Psoas muscle (tissue), 8 donors: Measurements from ENCODE around the gene ZC3H18. TPM values are rescaled to one million over a fixed set of nuclear protein-coding genes. Genes with fewer than 3 reads are reported as not detected.

Experiments used
- ATAC-seq, 4 donors: fragments of 200-7000 bp; cut with Tn5 transposase; one replicate each; pipeline ENCODE4 v1.9.1; 2020; ENCODE audit warnings: moderate library complexity in 3 of 4, mild to moderate bottlenecking in 2 of 4
- DNase-seq, 2 donors: peaks; one replicate each; pipeline ENCODE4 v3.0.0-alpha.2; 2020
- H3K27ac ChIP-seq: fragments of 200-600 bp; one replicate; pipeline ENCODE4 v1.8.0; 2022
- H3K27me3 ChIP-seq, 3 donors: fragments of 200-600 bp in 1 of 3; one replicate each; pipeline versions ENCODE4 v1.6.1 to v1.8.0; 2013 to 2022; ENCODE audit warnings: low read length in 2 of 3, mild to moderate bottlenecking in 2 of 3, moderate library complexity in 1 of 3; ENCODE audit not compliant: insufficient read depth in 3 of 3
- H3K36me3 ChIP-seq, 2 donors: fragments of 200-600 bp in 1 of 2; one replicate each; pipeline versions ENCODE4 v1.6.1 to v1.8.0; 2013 to 2022; ENCODE audit warnings: low read depth in 1 of 2, mild to moderate bottlenecking in 1 of 2, moderate library complexity in 1 of 2; ENCODE audit not compliant: insufficient read depth in 1 of 2
- H3K4me1 ChIP-seq: fragments of 200-600 bp; one replicate; pipeline ENCODE4 v1.8.0; 2022
- H3K4me3 ChIP-seq: fragments of 200-600 bp; one replicate; pipeline ENCODE4 v1.8.0; 2022; ENCODE audit warnings: mild to moderate bottlenecking
- H3K9me3 ChIP-seq: fragments of 200-600 bp; one replicate; pipeline ENCODE4 v1.8.0; 2022
- CTCF ChIP-seq: fragments of 200-600 bp; IDR thresholded peaks from one replicate; pipeline ENCODE4 v1.8.0; 2022; ENCODE audit warnings: antibody characterized with exemption
- WGBS, 3 donors: extraction: QIAGEN DNeasy Blood & Tissue Kit; methylation state at CpG; one replicate each; pipeline versions ENCODE4 v1.1.6 to v1.1.7; 2013; 5-methylcytosine and 5-hydroxymethylcytosine counted together
- intact Hi-C, 2 donors: fragments of 100-400 bp; cut with DNase I; formaldehyde crosslinking; loops; one replicate each; pipeline versions ENCODE4 v1.11.0 to v1.14.2; 2022
- polyA plus RNA-seq, 3 donors: library from polyadenylated mRNA; stranded (reverse); fragments of 200-250 nt; gene quantifications; one replicate each; pipeline ENCODE4 v1.2.3, GENCODE V29; 2013
- total RNA-seq, 4 donors: library from RNA; stranded (reverse); fragmentation: NEBNext Ultra II Directional in 2 of 4; extraction: Animal tissue kit (Norgen Biotek cat#: 25700) in 2 of 4; gene quantifications; one replicate each; pipeline versions ENCODE4 v1.2.1 to v1.2.4, GENCODE V29; 2021 to 2023
- donor health status: healthy with polysubstance abuse.
- donor health status: DM: no; HTN: no; CAD: no; lungs with moderate emphysema.
- donor health status: Bipolar disorder and iron deficiency.
- donor health status: healthy.
- donor health status: DM: yes; HTN: yes; CAD: no.
- donor health status: DM: no; HTN: no; CAD: no.
- donor health status: DM: no; HTN: no; CAD: no.
- donor health status: DM: yes; HTN: yes; CAD: no.

ZC3H18 gene
- total and polyA plus RNA-seq, 7 donors: 19.9 to 36.0 (median 28.5) TPM

DNA sequence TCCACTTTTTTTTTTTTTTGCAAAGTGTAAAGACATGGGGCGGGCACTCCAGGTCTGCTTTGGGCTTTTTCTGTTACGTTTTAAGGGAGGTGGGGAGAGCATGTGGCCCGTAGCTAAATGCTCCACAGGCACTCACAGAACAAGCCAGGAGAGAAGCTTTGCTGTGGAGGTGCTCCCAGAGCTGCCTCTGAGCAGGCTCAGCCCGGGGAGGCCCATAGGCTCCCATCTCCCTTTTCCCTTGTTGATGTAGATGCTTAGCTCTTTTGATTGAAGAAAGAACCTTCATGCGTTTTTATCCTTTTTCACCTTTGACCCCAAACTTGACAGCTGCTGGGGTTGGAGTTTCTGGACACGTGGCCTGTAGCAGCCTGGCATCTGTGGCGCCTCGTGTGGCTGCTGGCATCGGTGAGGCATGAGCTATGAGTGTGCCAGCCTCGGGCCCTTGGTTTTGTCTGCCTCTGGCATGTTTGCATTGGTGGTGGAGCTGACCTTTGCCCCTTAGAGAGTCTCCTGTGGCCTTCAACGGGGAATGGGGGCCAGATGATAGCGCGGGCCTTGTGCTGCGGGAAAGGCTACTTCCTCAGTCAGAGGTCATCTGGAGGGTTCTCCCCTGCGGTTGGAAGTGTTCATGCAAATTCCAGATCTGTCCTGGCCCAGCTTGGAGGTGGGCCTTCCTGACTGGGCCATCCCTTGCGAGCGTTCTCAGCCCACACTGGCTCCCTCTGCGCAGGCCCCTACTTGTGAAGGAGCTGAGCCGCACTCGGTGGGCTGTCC lies 48.2 kb downstream of the ZC3H18 start:
- WGBS, 3 donors: 64 to 74% (median 66%) methylated on average over 20 of the region's 20 CpGs
- H3K9me3 ChIP-seq: no peaks in the 10 kb centered on the region
- ATAC-seq: peak in 1 of 4 donors; percentile 54
- intact Hi-C loops: no loop called here
- no peaks in the 10 kb centered on the region for H3K4me1 ChIP-seq
- no peak overlapping the region for H3K27ac ChIP-seq
- peaks cover 0 to 41% of the 10 kb centered on the region in 2 donors for H3K36me3 ChIP-seq
- DNase-seq: no peak
- no peak for TF ChIP-seq CTCF
- H3K4me3 ChIP-seq: no peak overlapping the region
- H3K27me3 ChIP-seq: no peaks in the 10 kb centered on the region

- ATAC-seq (no peak), DNase-seq (no peak)
- TF ChIP-seq CTCF: no peak
- no peak overlapping the region for H3K4me3 ChIP-seq
- no peaks in the 10 kb centered on the region for H3K4me1 ChIP-seq
- WGBS, 3 donors: 91 to 94% (median 94%) methylated on average over 19 of the region's 19 CpGs
- no peaks in the 10 kb centered on the region for H3K9me3 ChIP-seq
- H3K27me3 ChIP-seq: no peaks in the 10 kb centered on the region
- H3K27ac ChIP-seq: no peak overlapping the region
- H3K36me3 ChIP-seq: peaks cover 0 to 41% of the 10 kb centered on the region in 2 donors
- intact Hi-C loops: no loop called here
These were observed 48.9 kb downstream of the ZC3H18 start for GRCh38 chr16:88618956-88619667.

DNA sequence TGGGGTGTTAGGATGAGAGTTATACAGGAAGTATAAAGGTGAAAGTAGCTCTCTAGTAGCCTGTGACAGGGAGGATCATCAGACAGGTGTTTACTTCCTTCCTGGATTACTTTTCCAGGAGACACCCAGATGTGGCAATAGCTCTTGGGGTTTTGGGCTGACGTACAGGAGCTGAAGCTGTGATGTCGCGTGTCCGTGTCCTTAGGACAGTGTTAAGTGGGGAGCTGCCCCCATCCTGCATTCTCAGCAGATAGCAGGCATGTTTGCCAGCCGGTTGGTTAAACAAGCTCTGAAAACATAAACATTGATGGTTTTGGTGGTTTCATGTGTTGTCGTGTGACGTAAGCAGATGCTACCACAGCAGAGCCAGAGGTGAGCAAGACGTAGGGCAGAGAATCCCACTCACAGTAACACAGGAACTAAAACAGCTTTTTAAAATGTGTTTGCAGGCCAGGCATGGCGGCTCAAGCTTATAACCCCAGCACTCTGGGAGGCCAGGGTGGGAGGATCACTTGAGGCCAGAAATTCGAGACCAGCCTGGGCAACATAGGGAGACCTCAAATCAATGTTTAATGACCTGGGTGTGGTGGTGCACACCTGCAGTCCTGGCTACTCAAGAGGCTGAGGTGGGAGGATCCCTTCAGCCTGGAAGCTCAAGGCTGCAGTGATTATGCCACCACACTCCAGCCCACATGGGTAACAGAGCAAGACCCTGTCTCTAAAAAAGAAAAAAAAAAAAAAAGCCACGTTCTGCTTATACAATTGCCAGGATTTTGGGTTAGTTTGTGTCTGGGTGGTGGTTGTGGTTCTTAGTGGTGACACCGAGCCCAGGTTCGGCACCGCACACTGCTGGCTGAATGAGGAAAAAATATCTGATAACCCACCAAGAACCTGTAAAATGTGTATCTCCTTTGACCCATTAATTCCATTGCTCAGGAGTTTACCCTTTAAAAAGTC lies 49.9 kb downstream of the ZC3H18 start:
- H3K9me3 ChIP-seq: no peaks in the 10 kb centered on the region
- H3K4me1 ChIP-seq: no peaks in the 10 kb centered on the region
- peaks cover 0 to 48% of the 10 kb centered on the region in 2 donors for H3K36me3 ChIP-seq
- WGBS, 3 donors: 94% methylated on average over 14 of the region's 14 CpGs
- no peak overlapping the region for H3K4me3 ChIP-seq
- no peak overlapping the region for H3K27ac ChIP-seq
- no peak for DNase-seq
- intact Hi-C loops: no loop called here
- no peaks in the 10 kb centered on the region for H3K27me3 ChIP-seq
- no peak for TF ChIP-seq CTCF
- ATAC-seq: no peak

GRCh38 chr16:88622125-88622524 lies 51.9 kb downstream of the ZC3H18 start:
- Histone ChIP-seq H3K36me3 (peaks cover 0 to 67% of the 10 kb centered on the region in 2 donors), H3K4me1 (no peaks in the 10 kb centered on the region), H3K4me3 (no peak overlapping the region), H3K27me3 (no peaks in the 10 kb centered on the region), H3K27ac (no peak overlapping the region), H3K9me3 (no peaks in the 10 kb centered on the region)
- no peak for TF ChIP-seq CTCF
- intact Hi-C loops: no loop called here
- no peak for DNase-seq
- no peak for ATAC-seq
- WGBS, 3 donors: 92 to 96% (median 93%) methylated on average over 19 of the region's 19 CpGs
